Measurements from ENCODE around the gene FHIT.

The FHIT gene

GRCh38 chr3:60364475-60364874 is 886.8 kb downstream of the FHIT start:
- DNase-seq: no peak

- peak; percentile 1 to 19 for DNase-seq
Measured at GRCh38 chr3:60363817-60364216, 887.4 kb downstream of the FHIT start.

GRCh38 chr3:60355825-60356224 is 895.4 kb downstream of the FHIT start:
- no peak for DNase-seq

- DNase-seq: no peak
Measured at GRCh38 chr3:60351481-60351880, 899.8 kb downstream of the FHIT start.

- no peak for DNase-seq
Measured at GRCh38 chr3:60344340-60344739, 906.9 kb downstream of the FHIT start.

GRCh38 chr3:60343831-60344230 is 907.4 kb downstream of the FHIT start:
- DNase-seq: no peak

GRCh38 chr3:60339304-60339703 is 911.9 kb downstream of the FHIT start:
- DNase-seq: no peak

- DNase-seq: no peak
Measured at GRCh38 chr3:60337421-60337820, 913.8 kb downstream of the FHIT start.

GRCh38 chr3:60336061-60336460 is 915.2 kb downstream of the FHIT start:
- no peak for DNase-seq

- no peak for DNase-seq
Measured at GRCh38 chr3:60333710-60334109, 917.5 kb downstream of the FHIT start.

GRCh38 chr3:60330107-60330506 is 921.1 kb downstream of the FHIT start:
- no peak for DNase-seq

GRCh38 chr3:60325610-60326170 is 925.6 kb downstream of the FHIT start:
- DNase-seq: no peak

GRCh38 chr3:60323651-60324050 is 927.6 kb downstream of the FHIT start:
- no peak for DNase-seq

GRCh38 chr3:60323180-60323579 is 928.1 kb downstream of the FHIT start:
- no peak for DNase-seq

- no peak for DNase-seq
Measured at GRCh38 chr3:60322298-60322856, 928.9 kb downstream of the FHIT start.

GRCh38 chr3:60319179-60319858 is 931.9 kb downstream of the FHIT start:
- no peak for DNase-seq

GRCh38 chr3:60316121-60316797 is 935.0 kb downstream of the FHIT start:
- DNase-seq: no peak

- DNase-seq: no peak
Measured at GRCh38 chr3:60313951-60314461, 937.2 kb downstream of the FHIT start.

- no peak for DNase-seq
Measured at GRCh38 chr3:60313231-60313798, 937.9 kb downstream of the FHIT start.

- no peak for DNase-seq
Measured at GRCh38 chr3:60309539-60310268, 941.5 kb downstream of the FHIT start.

- no peak for DNase-seq
Measured at GRCh38 chr3:60308808-60309207, 942.4 kb downstream of the FHIT start.

- no peak for DNase-seq
Measured at GRCh38 chr3:60307562-60308199, 943.6 kb downstream of the FHIT start.
